GM20431 (cell line): ENCODE data around the gene SOCS4.

Experiments
- in situ Hi-C: fragments of 300-500 bp; cut with MseI, MboI; formaldehyde crosslinking; loops from one replicate; pipeline ENCODE4 v1.15.0; 2020; ENCODE audit warnings: low sequenced_read_pairs; ENCODE audit not compliant: unreplicated experiment

SOCS4 gene

DNA sequence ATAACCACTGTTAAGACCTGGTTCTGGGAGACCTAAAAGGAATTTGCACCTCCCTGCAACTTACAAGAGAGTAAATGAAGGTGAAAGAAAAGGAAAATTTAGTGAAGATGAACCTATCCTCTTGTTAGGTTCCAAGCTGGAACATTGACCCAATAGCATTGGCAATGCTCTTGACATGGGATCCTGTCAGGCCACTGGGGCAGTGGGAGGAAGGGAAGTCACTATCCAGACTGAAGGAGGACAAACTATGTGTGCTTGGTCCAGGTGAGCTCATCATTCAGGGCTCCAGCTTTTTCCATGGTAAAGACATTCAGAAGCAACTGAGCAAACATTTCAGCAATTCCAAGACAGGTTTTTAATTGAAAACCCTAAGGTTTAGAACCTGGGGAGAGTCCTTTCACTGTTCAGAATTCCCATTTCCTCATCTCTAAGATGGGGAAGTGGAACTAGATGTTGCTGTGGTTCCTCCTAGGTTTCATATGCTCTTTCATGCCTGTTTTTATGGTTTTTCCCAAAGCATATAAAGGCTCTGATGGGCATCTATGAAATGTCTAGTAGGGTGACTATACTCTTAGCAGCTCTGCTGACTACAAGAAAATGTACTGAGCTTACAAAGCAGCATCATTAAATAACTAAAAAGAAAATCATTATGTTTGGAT, 57.5 kb downstream of the SOCS4 start:
- in situ Hi-C loops = no loop called here

DNA sequence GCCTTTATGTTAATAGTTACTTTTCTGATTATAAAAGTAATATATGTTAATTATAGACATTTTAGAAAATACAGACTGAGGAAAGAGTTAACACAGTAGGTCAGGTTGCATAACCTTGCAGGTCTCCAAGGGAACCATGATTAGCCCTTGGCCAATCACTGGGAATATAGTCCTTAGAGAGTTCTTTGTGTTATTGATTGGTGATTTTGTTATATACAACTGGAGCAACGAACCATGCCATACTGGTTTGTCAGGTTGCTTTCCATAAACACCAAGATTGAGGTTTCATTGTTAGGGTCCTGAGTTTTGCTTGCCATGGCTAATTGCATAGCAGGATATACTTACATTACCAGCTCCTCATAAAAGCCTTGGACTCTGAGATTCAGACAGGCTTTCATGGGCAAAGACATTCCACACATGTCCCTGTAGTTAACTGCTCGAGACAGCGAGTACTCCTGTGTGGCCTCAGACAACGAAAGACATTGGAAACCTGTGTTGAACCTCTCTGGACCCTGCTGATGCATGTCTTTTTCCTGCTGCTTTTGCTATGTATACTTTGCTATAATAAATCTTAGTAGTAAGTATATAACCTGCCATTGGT, 58.1 kb downstream of the SOCS4 start:
- in situ Hi-C loops = no loop called here

DNA sequence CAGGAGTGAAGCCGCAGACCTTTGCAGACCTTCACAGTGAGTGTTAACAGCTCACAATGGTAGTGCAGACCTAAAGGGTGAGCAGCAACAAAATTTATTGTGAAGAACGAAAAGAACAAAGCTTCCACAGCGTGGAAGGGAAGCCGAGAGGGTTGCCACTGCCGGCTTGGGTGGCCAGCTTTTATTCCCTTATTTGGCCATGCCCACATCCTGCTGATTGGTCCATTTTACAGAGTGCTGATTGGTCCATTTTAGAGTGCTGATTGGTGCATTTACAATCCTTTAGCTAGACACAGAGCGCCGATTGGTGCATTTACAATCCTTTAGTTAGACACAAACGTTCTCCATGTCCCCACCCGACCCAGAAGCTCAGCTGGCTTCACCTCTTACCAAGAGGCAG, 59.9 kb downstream of the SOCS4 start:
- in situ Hi-C loops = no loop called here

DNA sequence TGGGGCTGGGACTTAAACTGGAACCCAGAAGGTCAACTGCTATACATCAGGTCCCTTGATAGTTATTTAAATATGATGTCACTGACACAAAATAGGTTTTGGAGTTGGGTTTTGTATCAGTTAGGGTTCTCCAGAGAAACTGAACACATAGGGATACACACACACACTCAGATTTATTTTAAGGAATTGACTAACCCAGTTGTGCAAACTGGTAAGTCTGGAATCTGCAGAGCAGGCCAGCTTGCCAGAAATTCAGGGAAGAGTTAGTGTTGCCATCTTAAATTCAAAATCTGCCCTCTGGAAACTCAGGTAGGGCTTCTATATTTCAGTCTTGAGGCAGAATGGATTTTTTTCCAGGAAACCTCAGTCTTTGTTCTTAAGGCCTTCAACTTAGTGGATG, 61.3 kb downstream of the SOCS4 start:
- in situ Hi-C loops = no loop called here

DNA sequence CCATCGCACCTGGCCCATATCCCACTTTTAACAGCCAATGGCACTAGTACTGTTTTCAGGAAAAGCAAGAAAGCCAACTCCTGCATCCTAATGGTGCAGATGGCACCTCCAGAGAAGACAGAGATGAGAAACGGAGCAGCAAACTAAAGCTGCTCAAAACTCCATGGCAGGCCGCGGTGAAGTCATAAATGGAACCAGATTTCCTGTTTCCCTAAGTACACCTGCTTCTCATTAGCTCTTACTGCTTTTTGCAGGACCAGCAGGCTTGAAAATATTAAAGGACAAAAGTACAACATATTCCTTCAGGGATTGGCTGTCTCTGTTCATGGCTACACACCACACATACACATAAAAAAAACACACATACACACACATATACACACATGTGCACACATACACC, 65.3 kb downstream of the SOCS4 start:
- in situ Hi-C loops = loop anchor here (10.0 kb wide), 1 partner anchor 62 kb away; no protein-coding TSS in a partner anchor

DNA sequence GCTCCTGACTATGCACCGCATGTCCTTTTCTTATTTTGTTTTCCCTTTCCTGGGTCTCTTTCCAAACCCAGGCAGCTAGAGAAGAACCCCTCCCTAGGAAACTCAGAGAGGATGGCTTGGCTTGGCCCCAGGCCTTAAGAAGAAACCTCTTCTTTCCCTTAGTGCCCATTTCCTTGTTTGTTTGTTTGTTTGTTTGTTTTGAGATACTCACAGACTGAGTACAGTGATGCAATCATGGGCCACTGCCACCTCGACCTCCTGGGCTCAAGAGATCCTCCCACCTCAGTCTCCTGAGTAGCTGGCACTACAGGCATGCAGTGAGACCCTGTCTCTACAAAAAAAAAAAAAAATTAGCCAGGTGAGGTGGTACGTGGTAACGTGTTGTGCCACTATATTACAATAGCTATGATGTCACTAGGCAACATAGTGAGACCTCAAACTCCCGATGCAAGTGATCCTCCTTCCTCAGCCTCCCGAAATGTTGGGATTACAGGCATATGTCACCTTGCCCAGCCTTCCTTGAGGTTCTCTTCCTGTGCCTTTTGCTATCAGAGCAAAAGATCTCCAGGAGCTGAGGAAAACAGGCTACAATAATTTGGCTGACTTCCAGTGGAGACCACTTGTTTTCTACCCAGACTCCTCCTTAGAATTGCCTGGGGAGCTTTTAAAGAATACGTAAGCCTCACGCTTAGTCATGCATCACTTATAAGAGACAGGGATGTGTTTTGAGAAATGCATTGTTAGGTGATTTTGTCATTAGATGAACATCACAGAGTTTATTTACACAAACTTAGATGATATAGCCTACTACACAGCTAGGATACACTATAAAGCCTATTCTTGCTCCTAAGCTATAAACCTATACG, 67.5 kb downstream of the SOCS4 start:
- in situ Hi-C loops = loop anchor here (10.0 kb wide), 1 partner anchor 60 kb away; no protein-coding TSS in a partner anchor

DNA sequence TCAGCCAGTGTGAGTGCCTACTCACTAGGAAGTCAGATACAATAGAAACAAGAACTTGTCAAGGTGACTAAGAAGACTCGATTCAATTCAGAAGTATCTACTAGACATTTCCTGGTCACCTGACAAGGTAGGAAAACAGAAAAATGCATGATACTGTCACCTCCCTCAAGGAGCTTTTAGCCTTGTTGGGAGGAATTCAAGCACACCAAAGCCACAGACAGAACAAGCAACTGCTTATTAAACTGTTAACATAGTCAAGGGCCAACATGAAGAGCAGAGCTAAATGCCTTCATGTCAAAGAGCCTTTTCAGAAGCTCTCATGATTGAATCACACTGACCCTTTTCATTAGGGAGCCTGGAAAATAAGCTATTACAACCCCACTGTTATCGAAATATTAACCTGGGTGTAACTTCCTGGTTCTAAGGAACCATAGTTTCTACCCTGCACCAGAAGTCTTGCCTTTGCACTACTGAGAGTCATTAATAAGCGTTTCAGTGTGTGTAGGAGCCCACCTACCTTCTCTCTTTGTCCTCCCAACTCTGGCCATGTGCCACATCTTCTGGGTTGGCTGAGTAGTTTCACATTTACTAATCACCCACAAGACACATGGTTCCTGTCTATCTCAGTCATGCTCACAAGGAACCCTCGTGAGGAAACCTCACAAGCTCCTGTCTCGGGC, 71.0 kb downstream of the SOCS4 start:
- in situ Hi-C loops = loop anchor here (10.0 kb wide), 1 partner anchor 57 kb away; no protein-coding TSS in a partner anchor

DNA sequence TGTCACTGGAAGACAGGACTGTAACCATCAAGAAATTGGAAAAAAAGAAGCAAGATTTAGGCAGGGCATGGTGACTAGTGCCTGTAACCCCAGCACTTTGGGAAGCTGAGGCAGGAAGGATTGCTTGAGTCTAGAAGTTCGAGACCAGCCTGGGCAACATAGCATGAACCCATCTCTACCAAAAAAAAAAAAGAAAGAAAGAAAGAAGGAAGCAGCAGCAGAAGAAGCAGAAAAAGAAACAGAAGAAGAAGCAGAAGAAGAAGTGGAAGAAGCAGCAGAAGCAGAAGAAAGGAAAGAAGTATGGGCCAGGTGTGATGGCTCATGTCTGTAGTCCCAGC, 71.5 kb downstream of the SOCS4 start:
- in situ Hi-C loops = loop anchor here (10.0 kb wide), 1 partner anchor 56 kb away; no protein-coding TSS in a partner anchor
